GM12878 (cell line): ENCODE results near the gene PPP1CC. TPM values are rescaled to one million over a fixed set of nuclear protein-coding genes. Genes with fewer than 3 reads are reported as not detected.

Source experiments
- ATF3 ChIP-seq: IDR thresholded peaks from 2 replicates; pipeline ENCODE4 v1.6.1; 2011; ENCODE audit warnings: low read depth, mild to moderate bottlenecking, low read length, moderate library complexity, borderline replicate concordance; ENCODE audit errors: extremely low read depth
- BACH1 ChIP-seq: fragments of 450-650 bp; IDR thresholded peaks from 2 replicates; pipeline ENCODE4 v1.6.1; 2017; ENCODE audit warnings: mild to moderate bottlenecking, borderline replicate concordance
- CEBPZ ChIP-seq: fragments of 150-350 bp; IDR thresholded peaks from 2 replicates; pipeline ENCODE4 v1.6.1; 2016; ENCODE audit warnings: low read depth, low read length
- CUX1 ChIP-seq: IDR thresholded peaks from 2 replicates; pipeline ENCODE4 v1.6.1; 2012; ENCODE audit warnings: improper control_type of control experiment, low read depth, low read length; ENCODE audit not compliant: insufficient replicate concordance
- DPF2 ChIP-seq: fragments of 450-650 bp; IDR thresholded peaks from 2 replicates; pipeline ENCODE4 v1.6.1; 2017; ENCODE audit warnings: mild to moderate bottlenecking
- MEF2A ChIP-seq: IDR thresholded peaks from 2 replicates; pipeline ENCODE4 v1.6.1; 2011; ENCODE audit warnings: low read depth, mild to moderate bottlenecking, low read length, moderate library complexity; ENCODE audit not compliant: insufficient read depth
- NBN ChIP-seq: fragments of 450-650 bp; IDR thresholded peaks from 2 replicates; pipeline ENCODE4 v1.6.1; 2016
- RAD21 ChIP-seq: IDR thresholded peaks from 2 replicates; pipeline ENCODE4 v1.6.1; 2011; ENCODE audit warnings: mild to moderate bottlenecking, low read depth, low read length, moderate library complexity; ENCODE audit not compliant: insufficient read depth
- RAD51 ChIP-seq: fragments of 450-650 bp; IDR thresholded peaks from 2 replicates; pipeline ENCODE4 v1.6.1; 2016; ENCODE audit warnings: moderate library complexity, mild to moderate bottlenecking, inconsistent platforms
- RCOR1 ChIP-seq: conservative IDR thresholded peaks from 2 replicates; pipeline ENCODE4 v1.6.1; 2012; ENCODE audit warnings: low read depth, low read length, improper control_type of control experiment
- SMARCA5 ChIP-seq: fragments of 450-650 bp; IDR thresholded peaks from 2 replicates; pipeline ENCODE4 v1.6.1; 2017; ENCODE audit warnings: mild to moderate bottlenecking
- ZNF384 ChIP-seq: IDR thresholded peaks from 2 replicates; pipeline ENCODE4 v1.6.1; 2012; ENCODE audit warnings: low read depth, mild to moderate bottlenecking, low read length, improper control_type of control experiment, borderline replicate concordance
- polyA plus RNA-seq, 11 experiments: library from polyadenylated mRNA; depleted of rRNA in 4 of 11; unstranded in 6 of 11; stranded (reverse) in 5 of 11; fragments of >200 nt; fragmentation: Nextera tagmentation in 4 of 11; fragmentation: Illumina TruSeq in 1 of 11; extraction: Ambion mirVana in 4 of 11; extraction: Trizol in 1 of 11; gene quantifications; 1 replicate in 1 of 11; 2 replicates in 10 of 11; pipeline versions ENCODE4 v1.2.1 to v1.2.3, GENCODE V29; 2011 to 2016; ENCODE audit warnings: inconsistent platforms in 2 of 11, missing spikeins in 2 of 11, low read depth in 1 of 11
- total RNA-seq, 4 experiments: library from RNA; depleted of rRNA in 3 of 4; stranded (reverse); fragments of >200 nt in 3 of 4; fragmentation: Illumina TruSeq in 1 of 4; extraction: Trizol in 1 of 4; gene quantifications; 2 replicates each; pipeline versions ENCODE4 v1.2.1 to v1.2.3, GENCODE V29; 2013 to 2021
- TF ChIP-seq, protein P1 (sequence below): fragments of 450-650 bp; IDR thresholded peaks from 2 replicates; pipeline ENCODE4 v1.6.1; 2017; ENCODE audit warnings: mild to moderate bottlenecking, low read depth, inconsistent platforms; ENCODE audit not compliant: poor library complexity, severe bottlenecking
- TF ChIP-seq, protein P2 (sequence below): fragments of 450-650 bp; IDR thresholded peaks from 2 replicates; pipeline ENCODE4 v1.6.1; 2016; ENCODE audit warnings: mild to moderate bottlenecking
- TF ChIP-seq, protein P3 (sequence below): IDR thresholded peaks from 2 replicates; pipeline ENCODE4 v1.6.1; 2012; ENCODE audit warnings: low read depth, low read length, improper control_type of control experiment

The PPP1CC gene
- total and polyA plus RNA-seq, 10 of the 15 experiments (the other 5 are each of a cell fraction or from before 2014, with no cell fraction given), result 64.4 to 279 (median 157) TPM

DNA sequence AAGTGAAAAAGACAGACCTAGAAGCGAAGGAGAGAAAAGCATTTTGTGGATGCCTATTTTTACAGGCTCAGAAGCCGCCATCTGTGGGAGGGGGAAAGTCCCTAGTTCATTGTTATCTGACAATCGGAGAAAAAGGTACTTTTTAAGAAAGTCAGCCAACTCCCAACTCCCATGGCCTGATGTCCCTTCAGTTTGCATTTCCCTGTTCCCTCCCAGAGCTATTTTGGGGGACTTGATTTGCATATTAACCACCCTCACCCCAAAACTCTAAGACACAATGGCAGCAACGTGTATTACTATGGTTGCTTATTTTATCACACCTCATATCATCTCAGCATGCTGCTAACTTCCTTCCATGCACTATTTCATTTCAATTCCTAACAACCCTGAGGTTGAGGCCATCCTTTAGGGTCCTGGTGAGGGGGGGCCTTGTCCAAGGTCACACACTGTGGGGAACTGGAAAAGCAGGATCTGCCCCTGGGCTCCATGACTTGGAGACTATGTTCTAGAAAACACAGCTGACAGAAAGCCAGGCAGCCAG lies 72.5 kb downstream of the PPP1CC start (continued):
- peak; percentile 23 for TF ChIP-seq CUX1
- peak; percentile 75 for TF ChIP-seq SMARCA5
- TF ChIP-seq ZNF384, result 0 out of 2 replicates have a peak, but pooled peaks have one; percentile 25
- TF ChIP-seq RCOR1, result 0 out of 2 replicates have a peak, but pooled peaks have one; percentile 58
- no peak for TF ChIP-seq RAD51
- TF ChIP-seq BACH1, result peak; percentile 16; the same call in 1 of the 2 replicates
- TF ChIP-seq, protein P1, sequence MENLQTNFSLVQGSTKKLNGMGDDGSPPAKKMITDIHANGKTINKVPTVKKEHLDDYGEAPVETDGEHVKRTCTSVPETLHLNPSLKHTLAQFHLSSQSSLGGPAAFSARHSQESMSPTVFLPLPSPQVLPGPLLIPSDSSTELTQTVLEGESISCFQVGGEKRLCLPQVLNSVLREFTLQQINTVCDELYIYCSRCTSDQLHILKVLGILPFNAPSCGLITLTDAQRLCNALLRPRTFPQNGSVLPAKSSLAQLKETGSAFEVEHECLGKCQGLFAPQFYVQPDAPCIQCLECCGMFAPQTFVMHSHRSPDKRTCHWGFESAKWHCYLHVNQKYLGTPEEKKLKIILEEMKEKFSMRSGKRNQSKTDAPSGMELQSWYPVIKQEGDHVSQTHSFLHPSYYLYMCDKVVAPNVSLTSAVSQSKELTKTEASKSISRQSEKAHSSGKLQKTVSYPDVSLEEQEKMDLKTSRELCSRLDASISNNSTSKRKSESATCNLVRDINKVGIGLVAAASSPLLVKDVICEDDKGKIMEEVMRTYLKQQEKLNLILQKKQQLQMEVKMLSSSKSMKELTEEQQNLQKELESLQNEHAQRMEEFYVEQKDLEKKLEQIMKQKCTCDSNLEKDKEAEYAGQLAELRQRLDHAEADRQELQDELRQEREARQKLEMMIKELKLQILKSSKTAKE, result peak; percentile 86
- TF ChIP-seq, protein P2, sequence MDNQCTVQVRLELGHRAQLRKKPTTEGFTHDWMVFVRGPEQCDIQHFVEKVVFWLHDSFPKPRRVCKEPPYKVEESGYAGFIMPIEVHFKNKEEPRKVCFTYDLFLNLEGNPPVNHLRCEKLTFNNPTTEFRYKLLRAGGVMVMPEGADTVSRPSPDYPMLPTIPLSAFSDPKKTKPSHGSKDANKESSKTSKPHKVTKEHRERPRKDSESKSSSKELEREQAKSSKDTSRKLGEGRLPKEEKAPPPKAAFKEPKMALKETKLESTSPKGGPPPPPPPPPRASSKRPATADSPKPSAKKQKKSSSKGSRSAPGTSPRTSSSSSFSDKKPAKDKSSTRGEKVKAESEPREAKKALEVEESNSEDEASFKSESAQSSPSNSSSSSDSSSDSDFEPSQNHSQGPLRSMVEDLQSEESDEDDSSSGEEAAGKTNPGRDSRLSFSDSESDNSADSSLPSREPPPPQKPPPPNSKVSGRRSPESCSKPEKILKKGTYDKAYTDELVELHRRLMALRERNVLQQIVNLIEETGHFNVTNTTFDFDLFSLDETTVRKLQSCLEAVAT, result no peak; the same call in 1 of the 2 replicates
- TF ChIP-seq ATF3, result no peak
- TF ChIP-seq, protein P3, sequence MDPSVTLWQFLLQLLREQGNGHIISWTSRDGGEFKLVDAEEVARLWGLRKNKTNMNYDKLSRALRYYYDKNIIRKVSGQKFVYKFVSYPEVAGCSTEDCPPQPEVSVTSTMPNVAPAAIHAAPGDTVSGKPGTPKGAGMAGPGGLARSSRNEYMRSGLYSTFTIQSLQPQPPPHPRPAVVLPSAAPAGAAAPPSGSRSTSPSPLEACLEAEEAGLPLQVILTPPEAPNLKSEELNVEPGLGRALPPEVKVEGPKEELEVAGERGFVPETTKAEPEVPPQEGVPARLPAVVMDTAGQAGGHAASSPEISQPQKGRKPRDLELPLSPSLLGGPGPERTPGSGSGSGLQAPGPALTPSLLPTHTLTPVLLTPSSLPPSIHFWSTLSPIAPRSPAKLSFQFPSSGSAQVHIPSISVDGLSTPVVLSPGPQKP, result no peak; the same call in 1 of the 2 replicates
- no peak; the same call in 1 of the 2 replicates for TF ChIP-seq DPF2
- TF ChIP-seq NBN, result peak; percentile 84
- TF ChIP-seq MEF2A, result peak; percentile 98
- TF ChIP-seq CEBPZ, result no peak
- 0 out of 2 replicates have a peak, but pooled peaks have one; percentile 6 for TF ChIP-seq RAD21
